ENCODE measurements around the gene SSR2.
"Not testable (repeated sequence)": the region's sequence is repeated elsewhere in the genome, so short reads cannot be mapped to it uniquely, and the experiment has no call there.

SSR2 gene

DNA sequence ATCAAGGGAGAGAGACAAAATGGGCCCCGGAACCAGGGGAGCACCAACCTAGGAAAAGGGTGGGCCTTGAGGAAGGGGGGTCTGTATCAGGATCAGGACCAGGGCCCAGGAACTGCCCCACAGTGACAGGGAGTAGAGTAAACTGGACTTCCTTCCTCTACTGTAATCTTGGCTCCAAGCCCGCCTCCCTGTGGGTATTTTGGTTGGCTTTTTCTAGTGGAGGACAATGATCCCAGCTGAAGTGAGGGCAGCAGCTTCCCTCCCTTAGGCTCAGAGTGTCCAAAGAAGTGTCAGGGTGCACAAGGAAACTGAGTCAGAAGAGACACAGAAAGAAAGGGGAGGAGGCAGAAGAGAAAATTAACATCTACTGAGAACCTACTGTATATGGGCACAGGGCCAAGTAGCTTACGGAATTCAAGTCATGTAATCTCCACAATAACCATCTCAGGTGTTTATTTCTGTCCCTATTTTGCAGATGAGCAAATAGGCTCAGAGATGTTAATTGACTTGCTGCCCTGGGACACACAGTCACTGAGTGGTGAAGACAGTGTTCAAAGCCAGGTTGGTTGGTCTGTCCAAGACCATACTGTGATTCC lies 28.0 kb upstream of the SSR2 start:
- DNase-seq (ENCODE audit: low read depth, low spot score) = no peak

DNA sequence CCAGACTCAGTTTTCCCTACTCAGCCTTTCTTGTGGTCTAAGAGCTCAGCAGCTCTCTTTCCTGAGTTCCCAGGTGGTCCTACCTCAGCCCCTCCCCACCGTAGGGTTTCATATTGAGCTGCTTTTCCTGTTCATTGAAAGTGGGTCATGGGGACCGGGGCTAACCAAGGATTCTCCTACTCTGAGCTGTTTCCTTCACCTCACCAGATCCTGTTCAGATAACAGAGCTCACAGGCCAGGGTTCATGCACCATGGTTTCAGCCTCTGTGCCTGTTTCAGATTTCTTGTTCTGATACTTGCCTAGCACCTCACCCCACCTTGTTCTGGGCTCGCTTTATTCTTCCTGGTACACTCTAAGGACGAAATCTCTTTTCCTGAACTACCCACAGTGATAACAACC lies 24.3 kb upstream of the SSR2 start:
- no peak for DNase-seq (ENCODE audit: low read depth, low spot score)

DNA sequence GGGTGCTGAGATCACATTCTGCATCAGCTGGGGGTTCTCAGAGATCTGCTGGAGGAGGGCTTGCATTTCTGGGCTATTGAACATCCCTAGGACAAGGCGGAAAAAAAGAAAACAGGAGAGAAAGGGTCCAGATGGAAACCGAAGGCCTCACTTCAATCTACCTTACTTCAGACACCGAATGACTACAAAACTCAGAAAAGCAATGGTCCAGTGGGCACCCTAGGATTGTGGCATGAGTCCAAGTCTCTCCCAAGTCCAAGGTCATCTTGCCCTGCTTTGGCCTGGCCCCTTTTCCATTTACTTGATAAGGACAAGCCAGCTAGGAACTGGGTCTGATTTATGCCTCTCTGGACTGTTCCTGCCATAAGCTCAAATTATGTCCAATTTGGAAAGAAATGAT lies 22.1 kb upstream of the SSR2 start:
- no peak for DNase-seq (ENCODE audit: low read depth, low spot score)

DNA sequence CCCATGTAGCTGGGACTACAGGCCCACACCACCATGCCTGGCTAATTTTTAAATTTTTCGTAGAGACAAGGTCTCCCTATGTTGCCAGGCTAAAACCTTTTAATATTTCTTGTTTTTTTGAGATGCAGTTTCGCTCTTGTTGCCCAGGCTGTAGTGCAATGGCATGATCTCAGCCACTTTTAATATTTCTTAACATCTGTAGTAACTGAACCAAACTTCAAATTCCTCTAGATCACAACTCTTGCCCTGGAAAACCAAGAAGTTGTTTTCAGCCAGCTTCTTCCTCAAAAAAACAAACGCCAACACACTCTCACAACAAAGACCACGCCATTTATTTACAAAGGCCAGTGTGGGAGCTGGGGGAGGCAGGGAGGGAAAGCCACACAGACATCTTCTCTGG lies 14.2 kb upstream of the SSR2 start:
- DNase-seq (ENCODE audit: low read depth, low spot score) = not testable (repeated sequence)

DNA sequence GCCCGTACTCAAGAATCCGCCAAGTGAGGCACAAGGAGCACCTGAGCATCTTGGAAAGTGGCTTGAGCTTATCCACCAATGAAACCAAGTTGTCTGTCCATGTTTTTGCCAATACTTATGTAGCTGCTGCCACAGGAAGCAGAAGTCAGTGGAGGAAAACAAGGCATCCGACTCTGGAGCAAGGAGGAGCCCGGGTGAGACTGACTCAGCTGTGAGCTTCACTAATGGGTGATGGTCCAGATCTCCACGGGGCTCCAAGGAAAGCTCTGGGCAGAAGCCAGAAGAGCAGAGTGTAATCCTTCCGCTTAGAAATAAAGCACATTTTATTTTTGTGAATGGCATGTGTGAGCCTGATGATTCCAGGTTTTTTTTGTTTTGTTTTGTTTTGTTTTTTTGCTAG lies 12.3 kb upstream of the SSR2 start:
- no peak for DNase-seq (ENCODE audit: low read depth, low spot score)

DNA sequence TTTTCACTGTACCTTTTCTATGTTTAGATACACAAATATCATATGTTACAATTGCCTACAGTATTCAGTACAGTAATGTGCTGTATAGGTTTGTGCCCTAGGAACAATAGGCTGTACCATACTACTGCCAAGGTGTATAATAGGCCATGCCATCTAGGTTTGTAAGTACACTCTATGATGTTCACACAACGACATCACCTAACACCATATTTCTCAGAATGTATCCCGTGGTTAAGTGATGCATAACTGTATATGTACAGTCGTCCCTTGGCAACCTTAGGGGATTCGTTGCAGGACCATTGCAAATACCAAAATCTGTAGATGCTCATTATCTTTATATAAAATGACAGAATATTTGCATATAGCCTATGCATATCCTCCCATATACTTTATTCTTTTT lies 5.8 kb upstream of the SSR2 start:
- DNase-seq (ENCODE audit: low read depth, low spot score) = no peak

DNA sequence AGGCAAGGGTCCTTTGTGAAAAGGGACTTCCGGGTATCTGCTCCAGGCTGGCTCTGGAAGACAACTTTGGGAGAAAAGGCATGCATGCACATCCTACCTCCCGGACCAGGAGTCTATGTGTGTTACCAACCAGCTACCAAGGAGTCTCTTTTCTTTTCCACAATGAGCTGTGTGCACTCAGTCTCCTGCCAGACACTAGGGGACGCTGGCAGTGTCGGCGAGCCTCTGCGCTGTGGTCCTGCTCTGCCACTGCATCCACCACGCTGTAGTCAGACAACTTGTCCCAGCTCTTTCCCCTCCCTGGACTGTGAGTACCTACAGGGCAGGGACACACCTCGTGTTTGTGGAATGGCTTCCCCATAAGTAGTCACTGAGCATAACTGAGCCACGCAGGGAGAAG lies 5.1 kb upstream of the SSR2 start:
- no peak for DNase-seq (ENCODE audit: low read depth, low spot score)

DNA sequence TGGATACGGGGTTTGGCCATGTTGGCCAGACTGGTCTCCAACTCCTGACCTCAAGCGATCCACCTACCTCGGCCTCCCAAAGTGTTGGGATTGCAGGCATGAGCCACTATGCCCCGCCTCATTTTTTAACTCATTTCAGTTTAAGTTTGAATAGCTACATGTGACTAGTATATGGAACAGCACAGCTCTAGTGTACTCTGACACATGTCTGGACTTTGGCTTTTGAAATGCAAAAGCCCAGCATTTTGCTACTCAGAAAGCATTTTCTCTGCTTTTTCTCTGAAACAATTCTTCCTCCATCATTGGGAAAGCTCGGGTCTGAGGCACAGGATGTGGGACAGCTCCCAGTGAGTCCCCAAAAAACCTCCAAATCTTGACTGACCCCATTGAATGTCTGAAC lies 4.0 kb upstream of the SSR2 start:
- no peak for DNase-seq (ENCODE audit: low read depth, low spot score)

DNA sequence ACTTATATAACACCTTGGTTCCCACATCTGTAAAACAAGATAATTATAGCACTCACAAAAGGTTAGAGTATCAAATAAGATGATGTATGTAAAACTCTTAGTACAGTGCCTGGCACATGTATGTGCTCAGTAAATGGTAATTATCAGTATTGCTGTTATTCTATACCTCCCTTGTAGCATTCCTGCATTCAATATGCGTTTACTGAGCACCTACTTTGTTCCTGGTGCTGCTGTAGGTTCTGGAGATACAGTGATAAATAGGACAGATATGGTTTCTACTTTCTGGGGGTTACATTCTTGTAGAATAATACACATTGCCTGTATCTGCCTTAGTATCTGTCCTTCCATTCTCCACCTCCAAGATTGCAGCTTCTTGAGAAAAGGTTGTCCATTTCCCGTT lies 1.2 kb upstream of the SSR2 start:
- DNase-seq (ENCODE audit: low read depth, low spot score) = no peak

DNA sequence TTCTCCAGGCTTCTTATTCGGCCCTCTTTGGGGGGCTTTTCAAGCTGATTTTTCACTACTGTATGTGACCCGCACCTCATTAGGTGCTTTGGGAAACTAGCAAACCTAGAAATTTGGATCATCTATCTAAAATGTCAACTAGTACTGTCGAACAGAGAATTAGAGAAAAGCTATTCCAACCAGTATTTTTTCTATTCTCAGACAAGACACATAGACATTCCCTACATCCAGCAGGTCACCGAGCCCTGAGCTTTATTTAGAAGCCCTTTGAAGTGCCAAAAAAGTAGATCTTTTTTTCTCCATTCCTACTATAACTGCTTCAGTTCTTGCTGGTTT lies 310 bp upstream of the SSR2 start:
- DNase-seq (ENCODE audit: low read depth, low spot score) = no peak

DNA sequence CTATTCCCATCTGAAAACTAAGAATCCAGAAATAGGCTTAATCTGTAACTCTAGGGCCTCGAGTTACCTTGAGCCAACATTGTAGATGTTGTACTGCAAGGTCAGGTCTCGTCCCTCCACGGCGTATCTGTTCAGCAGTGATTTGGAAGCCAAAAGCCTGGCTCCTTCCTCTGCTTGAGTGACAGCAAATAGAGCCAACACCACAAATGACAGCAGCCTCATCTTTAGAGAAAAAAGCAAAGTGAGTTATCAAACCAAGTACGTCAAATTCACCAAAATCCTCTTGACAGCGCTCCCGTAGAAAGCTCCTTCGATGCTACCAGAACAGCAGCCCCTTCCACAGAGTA lies 832 bp downstream of the SSR2 start:
- DNase-seq (ENCODE audit: low read depth, low spot score) = no peak

DNA sequence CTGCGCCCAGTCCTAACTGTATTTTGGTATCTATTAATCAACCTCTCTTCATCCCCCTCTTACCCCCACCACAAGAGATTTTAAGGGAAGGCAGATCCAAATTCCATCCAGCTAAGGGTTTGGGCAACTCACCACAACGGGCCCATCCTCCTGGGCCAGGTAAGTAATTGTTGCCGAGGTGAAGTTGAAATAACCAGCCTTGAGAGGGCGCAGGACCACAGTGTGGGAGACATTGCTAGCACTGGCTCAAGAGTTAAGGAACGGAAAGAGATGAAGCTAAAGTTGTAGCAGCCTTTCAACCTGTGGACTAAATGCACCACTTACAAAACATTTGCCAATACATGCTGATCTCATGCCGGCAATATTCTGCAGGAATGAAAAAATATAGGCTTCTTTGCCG lies 5.9 kb downstream of the SSR2 start:
- DNase-seq (ENCODE audit: low read depth, low spot score) = no peak

DNA sequence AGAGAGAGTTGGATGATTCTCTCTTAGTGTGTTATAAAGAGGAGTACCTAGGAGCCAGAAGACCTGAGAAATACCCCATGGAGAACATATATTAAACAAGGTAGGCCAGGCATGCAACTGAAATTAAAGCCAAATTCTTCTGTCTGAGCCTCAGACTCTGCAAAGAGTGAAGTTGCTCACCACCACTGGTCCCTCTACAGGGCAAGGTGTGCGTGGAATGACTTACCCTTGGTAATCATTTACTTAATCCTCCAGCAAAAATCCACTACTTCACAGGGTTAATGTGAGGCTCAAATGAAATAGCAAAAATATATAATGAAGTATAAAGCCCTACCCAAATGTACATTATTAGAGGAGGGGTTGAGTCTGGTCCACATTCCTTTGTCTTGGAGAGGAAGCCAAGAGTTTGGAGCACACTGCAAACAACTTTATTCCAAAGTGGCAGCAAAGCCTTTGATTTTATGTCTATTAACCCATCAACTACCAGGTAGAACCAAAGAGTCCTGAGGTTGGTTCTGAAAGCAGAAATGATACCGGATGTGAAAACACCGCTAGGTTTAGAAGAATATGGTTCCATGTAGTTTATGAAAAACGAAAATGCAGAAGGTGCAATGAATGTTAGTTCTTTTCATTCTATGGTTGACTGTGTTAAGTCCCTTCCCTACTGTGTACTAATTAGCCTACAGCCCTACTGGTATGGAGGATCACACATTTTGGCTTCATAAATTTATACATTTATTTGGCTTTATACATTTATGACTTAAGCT lies 8.5 kb downstream of the SSR2 start:
- DNase-seq (ENCODE audit: low read depth, low spot score) = no peak

DNA sequence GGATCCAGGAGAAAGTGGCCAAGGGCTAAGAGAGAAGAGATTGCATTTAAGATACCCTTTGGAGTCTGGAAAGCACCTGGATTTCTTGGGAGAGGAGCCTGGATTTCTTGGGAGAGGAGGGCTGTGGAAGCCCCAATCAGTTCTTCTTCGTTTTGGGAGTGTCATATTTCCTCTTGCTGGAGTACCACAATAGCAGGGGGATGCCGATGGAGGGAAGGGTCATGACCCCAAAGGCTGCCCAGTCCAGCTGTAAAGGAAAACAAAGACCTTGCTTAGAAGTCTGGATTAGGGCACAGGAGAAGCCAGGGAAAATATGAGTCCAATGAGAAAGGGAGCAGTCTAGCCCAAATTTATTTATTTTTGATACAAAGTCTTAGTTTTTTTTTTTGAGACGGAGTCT lies 11.3 kb downstream of the SSR2 start:
- DNase-seq (ENCODE audit: low read depth, low spot score) = no peak

DNA sequence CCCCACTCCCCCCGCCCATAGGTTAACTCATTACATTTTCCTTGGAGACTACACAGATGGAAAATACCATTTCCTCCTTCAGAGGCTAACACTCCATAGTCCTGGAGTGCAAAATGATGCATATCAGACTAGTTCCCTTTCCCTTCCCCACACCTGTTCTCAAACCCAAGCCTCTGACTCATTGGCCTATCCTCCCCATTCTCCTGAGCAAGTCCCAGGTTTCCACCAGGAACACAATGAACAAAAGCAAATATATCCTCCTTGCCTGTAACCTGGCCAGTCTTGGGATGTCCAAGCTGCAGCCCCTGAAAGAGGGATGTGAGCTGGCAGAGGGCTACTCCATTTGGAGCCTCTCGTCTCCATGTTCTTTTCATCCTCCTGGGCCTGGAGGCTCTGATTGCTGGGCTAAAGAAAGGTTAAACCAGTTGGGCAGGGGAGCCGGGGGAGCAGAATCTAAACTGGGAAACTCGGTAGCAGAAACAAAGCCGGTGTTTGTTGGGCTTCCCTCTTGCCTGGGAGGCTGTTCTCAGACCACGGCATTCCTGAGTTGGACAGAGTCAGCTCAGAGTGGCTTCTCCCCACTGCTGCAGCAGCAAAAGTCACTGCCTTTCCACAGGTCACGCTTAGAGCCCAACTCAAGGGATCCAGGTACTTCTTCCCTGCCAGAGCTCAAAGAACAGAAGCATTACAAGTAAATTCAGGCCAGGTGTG lies 13.9 kb downstream of the SSR2 start:
- no peak for DNase-seq (ENCODE audit: low read depth, low spot score)

DNA sequence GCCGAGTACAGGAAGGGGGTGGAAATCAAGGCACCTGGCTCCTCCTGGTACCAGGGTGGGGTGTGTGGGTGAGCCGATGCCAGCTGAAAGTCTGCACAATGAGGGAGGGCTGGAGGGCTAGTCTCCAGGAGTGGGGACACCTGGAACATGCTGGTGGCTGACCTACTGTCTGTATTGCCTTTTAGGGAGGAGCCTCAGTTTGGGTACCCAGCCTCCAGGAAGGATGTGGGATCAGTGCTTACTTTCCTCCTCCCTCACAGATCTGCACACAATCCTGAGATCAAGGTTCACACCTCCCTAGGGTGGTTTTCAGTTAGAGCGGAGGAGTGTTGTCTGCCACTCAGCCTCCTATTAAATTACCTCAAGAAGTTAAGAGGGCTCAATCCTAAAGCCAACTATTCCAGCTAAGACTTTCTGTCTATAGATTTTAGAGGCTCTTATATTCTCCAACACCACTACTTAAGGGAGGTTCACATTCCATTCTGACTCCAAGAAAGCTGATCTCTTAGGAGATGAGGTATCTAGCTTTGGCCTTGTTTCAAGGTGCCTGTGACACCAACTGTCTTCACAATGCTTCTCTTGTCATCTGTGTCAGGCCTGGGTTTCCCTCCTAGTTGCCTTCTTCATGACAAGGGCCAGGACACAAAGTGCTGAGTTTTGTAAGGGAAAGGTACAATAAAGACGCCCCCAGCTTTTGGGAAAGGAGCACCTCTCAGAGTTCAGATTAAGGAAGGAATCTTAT lies 15.7 kb downstream of the SSR2 start:
- no peak for DNase-seq (ENCODE audit: low read depth, low spot score)

DNA sequence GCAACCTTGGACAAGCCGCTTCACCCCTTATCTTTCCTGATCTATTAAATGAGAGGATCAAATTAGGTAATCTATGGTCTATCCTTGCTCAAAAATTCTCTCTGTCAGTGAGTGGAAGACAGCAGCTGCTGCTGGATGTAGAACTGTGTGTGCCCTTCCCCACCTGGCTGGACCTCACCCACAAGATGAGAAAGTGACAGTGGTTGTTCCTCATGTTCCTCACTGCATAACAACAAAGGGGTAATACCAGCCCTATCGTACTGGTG lies 16.9 kb downstream of the SSR2 start:
- no peak for DNase-seq (ENCODE audit: low read depth, low spot score)

DNA sequence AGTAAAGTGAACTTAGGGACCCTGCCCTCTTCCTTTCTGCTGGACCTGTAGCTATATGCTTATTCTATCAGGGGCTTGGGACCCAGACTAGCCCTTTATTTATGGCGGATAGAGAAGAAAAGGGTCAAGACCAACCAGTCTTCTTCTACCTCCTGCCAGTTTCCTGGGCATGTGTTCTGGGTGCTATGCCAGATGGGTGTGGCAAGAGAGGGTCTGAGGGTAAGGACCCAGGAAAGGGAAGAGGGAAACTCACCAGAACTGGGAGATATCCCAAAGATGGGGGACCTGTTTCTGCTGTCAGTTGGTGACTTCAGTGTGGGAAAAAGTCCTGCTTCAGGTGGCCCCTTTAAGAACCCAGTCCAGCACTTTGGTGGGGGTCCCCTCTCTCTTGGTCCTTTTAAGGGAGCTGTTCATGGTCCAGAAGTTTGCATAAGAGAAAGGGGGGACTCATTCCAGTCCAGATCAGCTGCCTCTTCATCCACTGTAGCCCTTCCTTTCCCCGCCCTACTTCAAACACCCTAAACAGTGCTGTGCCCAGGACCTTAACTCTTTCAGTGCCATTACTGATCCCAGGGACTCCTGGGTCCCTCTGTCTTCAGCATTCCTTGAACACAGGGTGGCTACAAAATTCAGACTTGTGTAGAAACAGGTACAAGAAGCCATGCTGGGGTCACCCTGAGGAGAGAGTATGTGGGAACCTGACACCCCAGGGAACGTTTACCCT lies 18.4 kb downstream of the SSR2 start:
- DNase-seq (ENCODE audit: low read depth, low spot score) = no peak

DNA sequence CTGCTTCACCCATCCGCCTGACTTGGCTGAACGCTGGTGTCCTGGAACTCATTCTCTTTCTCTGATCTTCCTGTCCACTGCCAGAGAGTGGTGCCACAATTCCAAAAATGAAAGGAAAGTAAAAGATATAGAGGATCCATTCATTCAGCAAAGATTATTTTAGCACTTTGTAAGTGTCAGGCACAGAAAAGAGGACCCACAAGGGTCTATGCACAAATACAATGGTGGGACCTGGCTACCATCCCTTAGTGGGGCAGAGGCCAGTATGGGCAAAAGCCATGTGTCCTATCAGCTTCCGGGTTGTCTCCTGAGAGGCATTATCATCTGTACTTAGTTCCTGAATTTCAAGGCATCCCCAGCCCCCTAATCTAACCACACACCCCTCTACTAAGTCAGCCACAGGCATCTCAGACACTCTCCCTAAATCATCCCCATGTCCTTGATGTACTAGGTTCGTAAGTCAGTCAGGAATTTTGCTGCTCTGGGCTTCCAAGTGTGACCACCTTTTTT lies 19.0 kb downstream of the SSR2 start:
- no peak for DNase-seq (ENCODE audit: low read depth, low spot score)

DNA sequence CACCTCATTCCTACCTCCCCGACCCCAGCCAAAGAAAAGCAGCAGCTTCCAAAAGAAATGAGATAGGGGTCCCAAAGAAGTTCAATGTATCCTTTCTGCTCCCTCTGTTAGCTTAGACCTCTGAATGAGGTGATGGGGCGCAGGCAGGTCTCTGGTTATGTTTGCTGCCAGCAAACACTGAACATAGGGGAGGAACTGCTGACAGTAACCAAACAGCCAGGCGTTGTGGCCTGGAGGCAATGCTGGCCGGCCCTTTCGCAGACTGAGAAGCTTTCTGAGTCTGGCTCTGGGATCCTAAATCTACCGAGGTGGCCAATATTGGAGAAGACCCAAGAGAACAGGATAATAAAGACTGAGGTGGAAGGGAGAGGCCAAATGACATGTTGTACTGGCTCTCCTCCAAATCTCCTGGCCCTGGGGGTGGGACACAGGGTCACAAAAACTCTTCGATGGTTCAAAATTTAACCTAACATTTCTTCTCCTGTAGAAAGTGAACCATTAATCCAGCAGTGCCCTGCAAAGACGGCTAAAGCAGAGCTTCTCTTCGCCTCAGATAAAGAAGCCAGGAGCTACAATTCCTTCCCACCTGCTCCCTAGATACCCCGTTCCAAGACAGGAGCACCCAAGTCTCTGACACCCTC lies 19.6 kb downstream of the SSR2 start:
- DNase-seq (ENCODE audit: low read depth, low spot score) = no peak

DNA sequence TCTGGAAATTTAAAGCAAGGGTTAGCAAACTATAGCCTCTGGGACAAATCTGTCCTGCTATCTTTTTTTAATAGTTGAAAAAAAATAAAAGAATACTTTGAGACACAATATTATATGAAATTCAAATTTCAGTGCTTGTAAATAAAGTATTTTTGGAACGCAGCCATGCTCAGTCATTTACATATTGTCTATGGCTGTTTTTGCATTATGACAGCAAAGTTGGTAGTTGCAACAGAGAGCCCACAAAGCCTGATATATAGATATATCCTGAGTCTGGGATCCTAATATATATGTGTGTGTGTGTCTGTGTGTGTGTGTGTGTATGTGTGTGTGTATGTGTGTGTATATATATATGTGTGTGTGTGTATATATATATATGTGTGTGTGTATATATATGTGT lies 20.8 kb downstream of the SSR2 start:
- no peak for DNase-seq (ENCODE audit: low read depth, low spot score)

DNA sequence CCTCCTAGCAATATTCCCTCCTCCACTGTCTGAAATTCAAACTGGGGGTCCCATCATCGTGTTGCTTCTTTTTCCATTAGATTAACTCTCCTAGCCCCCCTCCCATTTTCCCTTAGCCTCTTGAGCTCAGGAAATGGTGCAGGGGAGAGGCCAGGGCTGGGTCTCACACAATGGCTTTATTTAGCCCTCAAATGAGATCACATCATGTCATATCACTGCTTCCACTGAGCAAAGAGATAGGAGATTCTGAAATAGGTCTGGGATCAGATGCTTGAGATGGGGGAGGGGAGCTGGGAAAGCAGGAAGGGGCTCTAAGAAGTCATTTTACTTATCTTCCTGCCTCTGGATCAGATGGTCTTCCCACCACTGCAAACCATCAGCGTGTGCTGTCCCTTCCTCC lies 24.6 kb downstream of the SSR2 start:
- DNase-seq (ENCODE audit: low read depth, low spot score) = no peak

Measured in activated naive CD8-positive, alpha-beta T cell treated with anti-CD3 and anti-CD28 coated beads, Interleukin-2, amount 50 U/mL, for 16 hours (primary cell).